ENCODE measurements around the gene UMPS.

DNA sequence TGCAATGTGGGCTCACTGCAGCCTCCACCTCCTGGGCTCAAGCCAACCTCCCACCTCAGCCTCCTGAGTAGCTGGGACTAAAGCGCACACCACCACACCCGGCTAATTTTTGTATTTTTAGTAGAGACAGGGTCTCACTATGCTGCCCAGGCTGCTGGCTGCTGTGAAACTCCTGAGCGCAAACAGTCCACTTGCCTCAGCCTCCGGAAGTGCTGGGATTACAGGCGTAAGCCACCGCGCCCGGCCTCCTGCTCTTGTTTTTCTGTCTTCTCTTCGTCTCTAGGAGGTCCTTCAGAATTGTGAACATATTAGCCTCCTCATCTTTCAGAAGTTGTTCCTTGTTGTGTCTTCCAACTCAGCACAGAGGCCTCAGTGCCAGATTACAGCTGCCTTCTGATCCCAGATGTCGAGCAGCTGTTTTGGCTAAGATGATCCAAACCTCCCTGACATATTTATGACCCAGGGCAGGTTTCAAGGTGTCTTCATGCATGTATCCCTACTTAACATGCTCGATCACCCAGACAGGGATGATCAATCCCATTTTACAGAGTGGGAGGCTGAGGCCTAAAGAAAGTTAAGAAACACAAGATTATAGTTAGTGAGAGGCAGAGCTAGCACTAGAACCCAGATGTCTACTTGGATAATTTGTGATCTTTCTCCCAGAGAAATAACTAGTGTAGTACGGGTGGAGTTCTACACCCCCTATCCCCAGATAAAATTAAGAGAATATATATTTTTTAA is 32.1 kb upstream of the UMPS start:
- no peak for TF ChIP-seq POLR2A (IDR thresholded peaks at IDR 0.05)
- TF ChIP-seq CTCF (IDR thresholded peaks at IDR 0.05), result no peak

Data from Peyer's patch (tissue), 4 donors.